ENCODE results near the gene PDE8A. TPM values are rescaled to one million over a fixed set of nuclear protein-coding genes. Genes with fewer than 3 reads are reported as not detected.

PDE8A gene
- total RNA-seq, 1 donor from 2014 or later = 28.2 TPM

- intact Hi-C loops (cut with DNase I) = loop anchor here (5.0 kb wide), 2 partner anchors 41 to 66 kb away; partner anchors contain the start of gene PDE8A
- DNase-seq (ENCODE audit: low spot score) = no peak
These were observed 66.8 kb downstream of the PDE8A start for GRCh38 chr15:85048430-85048829.

- intact Hi-C loops (cut with DNase I) = loop anchor here (5.0 kb wide), 2 partner anchors 43 to 68 kb away; partner anchors contain the start of gene PDE8A
- DNase-seq (ENCODE audit: low spot score) = no peak
These were observed 68.1 kb downstream of the PDE8A start for GRCh38 chr15:85049805-85050204.

GRCh38 chr15:85059734-85060133 is 78.1 kb downstream of the PDE8A start:
- intact Hi-C loops (cut with DNase I) = no loop called here
- DNase-seq (ENCODE audit: low spot score) = no peak

GRCh38 chr15:85062560-85062959 is 80.9 kb downstream of the PDE8A start:
- DNase-seq (ENCODE audit: low spot score) = no peak
- intact Hi-C loops (cut with DNase I) = no loop called here

- intact Hi-C loops (cut with DNase I) = no loop called here
- no peak for DNase-seq (ENCODE audit: low spot score)
These were observed 81.4 kb downstream of the PDE8A start for GRCh38 chr15:85063088-85063487.

- intact Hi-C loops (cut with DNase I) = no loop called here
- no peak for DNase-seq (ENCODE audit: low spot score)
These were observed 81.9 kb downstream of the PDE8A start for GRCh38 chr15:85063522-85064079.

- intact Hi-C loops (cut with DNase I) = no loop called here
- no peak for DNase-seq (ENCODE audit: low spot score)
These were observed 83.1 kb downstream of the PDE8A start for GRCh38 chr15:85064710-85065109.

- DNase-seq (ENCODE audit: low spot score) = no peak
These were observed 89.4 kb downstream of the PDE8A start for GRCh38 chr15:85071061-85071460.

GRCh38 chr15:85071504-85071903 is 89.8 kb downstream of the PDE8A start:
- intact Hi-C loops (cut with DNase I) = no loop called here
- DNase-seq (ENCODE audit: low spot score) = no peak

More at GRCh38 chr15:85071061-85071460, 89.4 kb downstream of the PDE8A start:
- intact Hi-C loops (cut with DNase I) = no loop called here

GRCh38 chr15:85072917-85073316 is 91.3 kb downstream of the PDE8A start:
- intact Hi-C loops (cut with DNase I) = no loop called here

GRCh38 chr15:85073556-85074194 is 92.0 kb downstream of the PDE8A start:
- no peak for DNase-seq (ENCODE audit: low spot score)
- intact Hi-C loops (cut with DNase I) = no loop called here

More at GRCh38 chr15:85072917-85073316, 91.3 kb downstream of the PDE8A start:
- DNase-seq (ENCODE audit: low spot score) = no peak

GRCh38 chr15:85086855-85087254 is 105.2 kb downstream of the PDE8A start:
- no peak for DNase-seq (ENCODE audit: low spot score)
- intact Hi-C loops (cut with DNase I) = no loop called here

- intact Hi-C loops (cut with DNase I) = no loop called here
- DNase-seq (ENCODE audit: low spot score) = no peak
These were observed 106.6 kb downstream of the PDE8A start for GRCh38 chr15:85088300-85088699.

- intact Hi-C loops (cut with DNase I) = no loop called here
- DNase-seq (ENCODE audit: low spot score) = no peak
These were observed 108.4 kb downstream of the PDE8A start for GRCh38 chr15:85089929-85090597.

GRCh38 chr15:85091990-85092389 is 110.3 kb downstream of the PDE8A start:
- intact Hi-C loops (cut with DNase I) = no loop called here

GRCh38 chr15:85094685-85095084 is 113.0 kb downstream of the PDE8A start:
- no peak for DNase-seq (ENCODE audit: low spot score)
- intact Hi-C loops (cut with DNase I) = no loop called here

More at GRCh38 chr15:85091990-85092389, 110.3 kb downstream of the PDE8A start:
- no peak for DNase-seq (ENCODE audit: low spot score)

- intact Hi-C loops (cut with DNase I) = no loop called here
- DNase-seq (ENCODE audit: low spot score) = no peak
These were observed 113.9 kb downstream of the PDE8A start for GRCh38 chr15:85095566-85095965.

- intact Hi-C loops (cut with DNase I) = no loop called here
These were observed 115.6 kb downstream of the PDE8A start for GRCh38 chr15:85097250-85097649.

GRCh38 chr15:85097725-85098124 is 116.1 kb downstream of the PDE8A start:
- intact Hi-C loops (cut with DNase I) = no loop called here
- no peak for DNase-seq (ENCODE audit: low spot score)

More at GRCh38 chr15:85097250-85097649, 115.6 kb downstream of the PDE8A start:
- DNase-seq (ENCODE audit: low spot score) = no peak

- DNase-seq (ENCODE audit: low spot score) = no peak
- intact Hi-C loops (cut with DNase I) = no loop called here
These were observed 117.6 kb downstream of the PDE8A start for GRCh38 chr15:85099195-85099803.

Data from cardiac septum (tissue), 1 donor.